GM18505 (cell line): ENCODE measurements around the gene IGIP.

Experiments
- ATAC-seq: cut with Tn5 transposase; IDR thresholded peaks from one replicate; pipeline ENCODE4 v1.9.1; 2021; ENCODE audit not compliant: unreplicated experiment
- POLR2A ChIP-seq: IDR thresholded peaks from 4 replicates; pipeline ENCODE4 v1.6.1; 2011; ENCODE audit warnings: borderline replicate concordance; ENCODE audit not compliant: insufficient read depth, insufficient read length; ENCODE audit errors: extremely low read depth

Gene IGIP

GRCh38 chr5:140114341-140115185, 11.2 kb upstream of the IGIP start:
- ATAC-seq, result peak; percentile 26
- peak; percentile 19 for TF ChIP-seq POLR2A

- TF ChIP-seq POLR2A, result no peak
- ATAC-seq, result no peak
These were observed 10.6 kb upstream of the IGIP start for GRCh38 chr5:140115186-140115500.

- no peak for ATAC-seq
- TF ChIP-seq POLR2A, result no peak
These were observed 9.0 kb upstream of the IGIP start for GRCh38 chr5:140116716-140117115.

- no peak for ATAC-seq
- TF ChIP-seq POLR2A, result no peak
These were observed 8.2 kb upstream of the IGIP start for GRCh38 chr5:140117523-140117922.

- no peak for TF ChIP-seq POLR2A
- ATAC-seq, result no peak
These were observed 7.3 kb upstream of the IGIP start for GRCh38 chr5:140118302-140118936.

- no peak for ATAC-seq
- no peak for TF ChIP-seq POLR2A
These were observed 727 bp downstream of the IGIP start for GRCh38 chr5:140126315-140127012.

- ATAC-seq, result no peak
- no peak for TF ChIP-seq POLR2A
These were observed 2.6 kb downstream of the IGIP start for GRCh38 chr5:140128376-140128775.

- TF ChIP-seq POLR2A, result no peak
- ATAC-seq, result no peak
These were observed 5.4 kb downstream of the IGIP start for GRCh38 chr5:140130949-140131733.

GRCh38 chr5:140131967-140132409, 6.3 kb downstream of the IGIP start:
- ATAC-seq, result no peak
- TF ChIP-seq POLR2A, result no peak

GRCh38 chr5:140133514-140134167, 7.9 kb downstream of the IGIP start:
- ATAC-seq, result no peak

GRCh38 chr5:140134277-140134935, 8.7 kb downstream of the IGIP start:
- ATAC-seq, result no peak
- no peak for TF ChIP-seq POLR2A

More at GRCh38 chr5:140133514-140134167, 7.9 kb downstream of the IGIP start:
- TF ChIP-seq POLR2A, result no peak

- TF ChIP-seq POLR2A, result no peak
- ATAC-seq, result no peak
These were observed 9.4 kb downstream of the IGIP start for GRCh38 chr5:140135127-140135526.
